Activated T-cell treated with anti-CD3 and anti-CD28 coated beads, Interleukin-2, amount 50 U/mL, for 72 hours (primary cell): Measurements from ENCODE around the gene OR10G2. TPM values are rescaled to one million over a fixed set of nuclear protein-coding genes. Genes with fewer than 3 reads are reported as not detected.
"Not testable (repeated sequence)": the region's sequence is repeated elsewhere in the genome, so short reads cannot be mapped to it uniquely, and the experiment has no call there.

ENCODE experiments used
- ATAC-seq, 2 donors: fragments of 150-1000 bp; cut with Tn5 transposase; replicated peaks in 1 of 2; 2 replicates each; pipeline ENCODE4 v1.10.0; 2021; ENCODE audit warnings: moderate library complexity in 2 of 2, mild to moderate bottlenecking in 1 of 2
- DNase-seq, 2 donors: peaks; one replicate each; pipeline ENCODE4 v3.0.0; 2021 to 2022; ENCODE audit warnings: mixed read lengths in 1 of 2
- H3K27ac Mint-ChIP-seq: one replicate; pipeline ENCODE4 v1.8.0; 2022; ENCODE audit warnings: mild to moderate bottlenecking, moderate library complexity, mixed read lengths
- H3K27me3 Mint-ChIP-seq: one replicate; pipeline ENCODE4 v1.8.0; 2022; ENCODE audit warnings: low read depth, mixed read lengths
- H3K36me3 Mint-ChIP-seq, 2 donors: one replicate each; pipeline ENCODE4 v1.8.0; 2022; ENCODE audit warnings: mixed read lengths in 2 of 2, mild to moderate bottlenecking in 1 of 2; ENCODE audit not compliant: insufficient read depth in 2 of 2
- H3K4me1 Mint-ChIP-seq: one replicate; pipeline ENCODE4 v1.8.0; 2022; ENCODE audit warnings: low read depth, mixed read lengths
- H3K4me3 Mint-ChIP-seq, 2 donors: one replicate each; pipeline ENCODE4 v1.8.0; 2022; ENCODE audit warnings: mild to moderate bottlenecking in 2 of 2, mixed read lengths in 2 of 2, moderate library complexity in 2 of 2
- H3K9me3 Mint-ChIP-seq, 2 donors: one replicate each; pipeline ENCODE4 v1.8.0; 2022; ENCODE audit warnings: mixed read lengths in 2 of 2
- total RNA-seq, 2 donors: library from RNA; stranded (reverse); gene quantifications; one replicate each; pipeline ENCODE4 v1.2.3, GENCODE V29; 2022

The OR10G2 gene
- total RNA-seq, 2 donors from 2014 or later: not detected

- Mint-ChIP-seq H3K4me3 (peak overlapping the region in 1 of 2 donors; percentile 34), H3K27ac (no peak overlapping the region), H3K9me3 (no peaks in the 10 kb centered on the region), H3K4me1 (peaks cover 6% of the 10 kb centered on the region), H3K27me3 (peaks cover 6% of the 10 kb centered on the region), H3K36me3 (no peaks in the 10 kb centered on the region)
- DNase-seq (no peak), ATAC-seq (no peak)
Measured at GRCh38 chr14:21643407-21643806, 8.7 kb upstream of the OR10G2 start.

DNA sequence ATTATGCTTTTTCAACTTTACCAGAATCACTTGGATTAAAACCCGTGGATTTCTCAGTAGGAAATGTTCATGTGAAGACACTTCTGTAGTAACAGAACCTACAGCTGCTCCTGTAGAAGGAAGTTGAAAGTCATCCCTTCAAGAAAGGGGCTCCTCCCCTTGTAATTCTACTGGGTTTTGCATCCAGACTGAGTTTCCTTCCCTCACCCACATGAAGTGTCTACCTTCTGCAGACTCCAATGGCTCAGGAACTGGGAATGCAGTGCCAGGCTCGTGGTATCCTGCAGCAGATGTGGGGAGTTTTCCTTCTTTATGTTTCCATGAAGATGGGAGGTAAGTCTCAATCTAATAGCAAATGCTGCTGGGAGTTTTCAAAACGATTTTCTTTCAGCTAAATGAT is 7.9 kb upstream of the OR10G2 start:
- Mint-ChIP-seq H3K27me3 (peaks cover 6% of the 10 kb centered on the region), H3K9me3 (no peaks in the 10 kb centered on the region), H3K4me3 (peak overlapping the region; percentile 16 to 48), H3K27ac (no peak overlapping the region), H3K4me1 (peaks cover 6% of the 10 kb centered on the region), H3K36me3 (no peaks in the 10 kb centered on the region)
- no peak for DNase-seq
- ATAC-seq: no peak

DNA sequence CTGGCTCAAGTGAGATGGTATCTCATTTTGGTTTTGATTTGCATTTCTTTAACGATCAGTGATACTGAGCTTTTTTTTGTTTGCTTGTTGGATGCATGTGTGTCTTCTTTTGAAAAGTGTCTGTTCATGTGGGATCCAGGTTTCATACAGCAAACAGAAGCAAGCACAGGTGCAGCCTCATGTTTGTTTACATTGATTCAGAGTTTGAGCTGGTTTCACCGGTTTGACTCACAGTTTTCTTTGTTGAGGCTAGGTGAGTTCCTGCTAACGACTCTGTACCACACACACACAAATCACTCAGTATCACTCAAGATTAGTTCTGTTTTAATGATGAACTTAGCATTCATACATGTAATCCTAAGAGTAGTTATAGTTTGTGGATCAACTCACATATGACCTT is 3.7 kb downstream of the OR10G2 start:
- DNase-seq (no peak), ATAC-seq (peak; percentile 15 to 39)
- Mint-ChIP-seq H3K27me3 (peaks cover 15% of the 10 kb centered on the region), H3K36me3 (no peaks in the 10 kb centered on the region), H3K4me3 (no peak overlapping the region), H3K4me1 (no peaks in the 10 kb centered on the region), H3K27ac (no peak overlapping the region), H3K9me3 (peaks cover 0 to 2% of the 10 kb centered on the region in 2 donors)

DNA sequence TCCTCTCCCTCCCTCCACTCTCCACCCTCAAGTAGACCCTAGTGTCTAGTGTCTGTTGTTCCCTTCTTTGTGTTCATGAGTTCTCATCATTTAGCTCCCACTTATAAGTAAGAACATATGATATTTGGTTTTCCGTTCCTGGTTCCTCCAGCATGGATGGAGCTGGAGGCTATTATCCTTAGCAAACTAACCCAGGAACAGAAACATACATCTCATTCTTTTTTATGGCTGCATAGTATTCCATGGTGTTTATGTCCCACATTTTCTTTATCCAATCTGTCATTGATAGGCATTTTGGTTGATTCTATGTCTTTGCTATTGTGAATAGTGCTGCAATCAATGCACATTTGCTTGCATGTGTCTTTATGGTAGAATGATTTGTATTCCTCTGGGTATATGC is 4.2 kb downstream of the OR10G2 start:
- not testable (repeated sequence) for H3K36me3 Mint-ChIP-seq, DNase-seq, H3K9me3 Mint-ChIP-seq, H3K4me1 Mint-ChIP-seq, H3K27ac Mint-ChIP-seq, H3K4me3 Mint-ChIP-seq, ATAC-seq
- H3K27me3 Mint-ChIP-seq: peaks cover 20% of the 10 kb centered on the region

- Mint-ChIP-seq H3K36me3 (no peaks in the 10 kb centered on the region), H3K27ac (no peak overlapping the region)
Measured at GRCh38 chr14:21626491-21627230, 8.1 kb downstream of the OR10G2 start.

DNA sequence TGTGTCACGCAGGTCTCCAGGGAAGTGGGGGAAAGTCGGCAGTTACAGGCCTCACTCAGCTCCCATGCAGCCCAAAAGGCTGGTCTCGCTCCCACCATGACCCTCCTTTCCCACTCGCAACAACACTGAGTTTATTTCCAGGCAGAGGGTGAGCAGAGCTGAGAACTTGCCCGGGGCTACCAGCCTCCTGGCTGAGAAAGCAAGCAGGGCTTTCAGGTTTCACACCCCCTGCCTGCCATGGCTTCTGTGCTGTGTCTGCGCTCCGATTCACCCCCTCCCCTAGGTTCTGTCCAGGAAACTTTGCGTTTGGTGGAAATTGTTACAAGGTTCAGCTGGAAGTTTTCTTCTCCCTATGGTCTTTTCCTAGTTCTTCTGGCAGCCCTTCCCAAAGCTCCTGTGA is 17.1 kb downstream of the OR10G2 start:
- Mint-ChIP-seq H3K4me3 (no peak overlapping the region), H3K9me3 (no peaks in the 10 kb centered on the region), H3K36me3 (no peaks in the 10 kb centered on the region), H3K27me3 (peaks cover 8% of the 10 kb centered on the region), H3K4me1 (no peaks in the 10 kb centered on the region), H3K27ac (no peak overlapping the region)
- DNase-seq (no peak), ATAC-seq (no peak)

More at GRCh38 chr14:21626491-21627230, 8.1 kb downstream of the OR10G2 start:
- Mint-ChIP-seq H3K4me1 (no peaks in the 10 kb centered on the region), H3K4me3 (no peak overlapping the region), H3K27me3 (peaks cover 13% of the 10 kb centered on the region), H3K9me3 (peaks cover 0 to 2% of the 10 kb centered on the region in 2 donors)
- ATAC-seq: no peak
- no peak for DNase-seq

DNA sequence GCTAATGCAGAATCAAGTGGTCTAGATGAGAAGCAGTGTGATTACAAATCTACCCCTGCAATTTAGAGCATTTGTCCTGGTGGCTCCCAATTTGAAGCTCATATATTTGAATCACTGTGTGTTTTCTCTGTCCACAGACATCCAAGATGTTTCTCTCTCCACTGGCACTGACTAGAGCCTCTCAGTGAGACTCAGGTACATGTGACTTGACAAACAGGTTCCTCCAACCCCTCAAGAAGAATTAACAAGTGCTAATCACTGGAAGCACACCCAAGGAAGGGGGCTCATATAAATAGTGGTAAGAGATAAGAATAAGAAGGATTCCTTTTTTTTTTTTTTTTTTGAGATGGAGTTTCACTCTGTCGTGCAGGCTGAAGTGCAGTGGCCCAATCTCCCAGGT is 20.5 kb downstream of the OR10G2 start:
- no peak overlapping the region for H3K27ac Mint-ChIP-seq
- no peak for ATAC-seq
- H3K27me3 Mint-ChIP-seq: peaks cover 8% of the 10 kb centered on the region
- H3K4me3 Mint-ChIP-seq: no peak overlapping the region
- H3K9me3 Mint-ChIP-seq: no peaks in the 10 kb centered on the region
- no peaks in the 10 kb centered on the region for H3K36me3 Mint-ChIP-seq
- no peak for DNase-seq
- H3K4me1 Mint-ChIP-seq: no peaks in the 10 kb centered on the region

DNA sequence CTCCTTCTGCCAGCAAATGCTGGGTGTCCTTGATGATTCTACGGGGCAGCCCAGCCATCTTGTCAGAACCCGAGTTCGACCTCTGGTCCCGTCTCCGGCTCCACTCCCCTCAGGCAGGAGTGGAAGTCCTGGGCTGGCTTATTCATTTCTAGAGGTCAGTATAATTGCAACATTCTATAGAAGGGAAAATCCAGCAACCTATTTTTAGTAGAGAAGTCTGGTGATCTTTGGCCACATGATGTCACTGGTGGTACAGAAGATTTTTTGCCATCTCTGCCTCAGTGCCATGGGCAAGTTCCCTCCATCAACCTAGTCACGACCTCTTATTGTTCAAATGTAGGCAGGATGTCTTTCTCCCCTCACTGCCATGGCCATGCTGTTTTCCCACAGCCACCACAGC is 22.4 kb downstream of the OR10G2 start:
- no peak overlapping the region for H3K4me3 Mint-ChIP-seq
- no peaks in the 10 kb centered on the region for H3K36me3 Mint-ChIP-seq
- no peak for ATAC-seq
- no peaks in the 10 kb centered on the region for H3K9me3 Mint-ChIP-seq
- H3K27me3 Mint-ChIP-seq: peaks cover 9% of the 10 kb centered on the region
- H3K27ac Mint-ChIP-seq: no peak overlapping the region
- DNase-seq: no peak
- no peaks in the 10 kb centered on the region for H3K4me1 Mint-ChIP-seq

DNA sequence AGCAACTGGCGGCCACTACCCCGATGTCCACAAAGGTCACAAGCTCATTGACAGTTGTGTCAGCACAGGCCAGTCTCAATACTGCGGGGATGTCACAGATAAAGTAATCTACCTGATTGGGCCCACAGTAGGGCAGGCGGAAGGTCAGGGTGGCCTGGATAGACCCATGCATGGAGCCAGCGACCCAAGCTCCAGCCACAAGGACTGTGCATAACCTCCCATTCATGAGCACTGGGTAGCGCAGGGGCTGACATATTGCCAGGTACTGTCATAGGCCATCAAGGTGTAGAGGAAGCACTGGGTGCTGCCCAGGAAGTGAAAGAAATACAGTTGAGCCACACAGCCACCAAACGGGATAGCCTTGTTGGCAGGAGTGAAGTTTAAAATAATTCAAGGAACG is 32.6 kb downstream of the OR10G2 start:
- H3K4me1 Mint-ChIP-seq: not testable (repeated sequence)

DNA sequence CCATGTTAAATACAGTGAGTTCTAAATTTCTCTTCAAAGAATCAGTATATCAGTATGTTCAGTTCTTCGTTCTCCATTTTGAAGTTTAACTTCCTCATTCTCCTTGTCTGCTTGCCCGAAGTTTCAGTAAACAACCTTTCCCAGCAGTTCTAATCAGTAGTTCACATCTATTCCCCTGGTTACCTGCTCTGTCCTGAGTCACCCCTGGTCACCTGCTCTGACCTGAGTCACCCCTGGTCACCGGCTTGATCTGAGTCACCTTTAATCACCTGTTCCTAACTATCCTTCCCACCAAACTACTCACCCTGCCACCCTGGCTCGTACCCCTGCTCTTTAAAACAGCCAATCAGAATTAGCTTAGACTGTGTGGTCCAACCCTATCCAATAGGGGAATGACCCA is 45.4 kb downstream of the OR10G2 start:
- no peaks in the 10 kb centered on the region for H3K4me1 Mint-ChIP-seq
- H3K27ac Mint-ChIP-seq: no peak overlapping the region
- H3K9me3 Mint-ChIP-seq: peaks cover 9 to 17% of the 10 kb centered on the region in 2 donors
- ATAC-seq (no peak), DNase-seq (no peak)
- peaks cover 8% of the 10 kb centered on the region for H3K27me3 Mint-ChIP-seq
- peaks cover 13 to 15% of the 10 kb centered on the region in 2 donors for H3K36me3 Mint-ChIP-seq
- H3K4me3 Mint-ChIP-seq: no peak overlapping the region

More for the DNA sequence above, 32.6 kb downstream of the OR10G2 start:
- not testable (repeated sequence) for H3K9me3 Mint-ChIP-seq, ATAC-seq, H3K36me3 Mint-ChIP-seq, H3K27me3 Mint-ChIP-seq, H3K4me3 Mint-ChIP-seq, DNase-seq, H3K27ac Mint-ChIP-seq

Other genes starting within 250 kb of the OR10G2 start
- gene CHD8, start 178.8 kb downstream of the OR10G2 start, total RNA-seq: 100 to 1,000 TPM; 102 to 107 TPM
- gene RAB2B, start 158.0 kb downstream of the OR10G2 start, total RNA-seq: 10 to 100 TPM; 44.5 to 45.4 TPM
- gene TOX4, start 157.7 kb downstream of the OR10G2 start, total RNA-seq: 10 to 100 TPM; 68.9 to 72.4 TPM
- gene METTL3, start 123.6 kb downstream of the OR10G2 start, total RNA-seq: 10 to 100 TPM; 62.1 to 71.0 TPM
- gene SALL2, start 108.6 kb downstream of the OR10G2 start, total RNA-seq: 1 to 10 TPM; 5.3 TPM
- gene OR10G3, start 54.9 kb downstream of the OR10G2 start, total RNA-seq: not detected
- not detected for gene OR4E2, start 18.9 kb upstream of the OR10G2 start, total RNA-seq
- not detected for gene OR4E1, start 38.9 kb upstream of the OR10G2 start, total RNA-seq